ENCODE data around the gene CSGALNACT2. TPM values are rescaled to one million over a fixed set of nuclear protein-coding genes. Genes with fewer than 3 reads are reported as not detected.

The CSGALNACT2 gene
- total RNA-seq, 1 donor from 2014 or later: 7.1 TPM

DNA sequence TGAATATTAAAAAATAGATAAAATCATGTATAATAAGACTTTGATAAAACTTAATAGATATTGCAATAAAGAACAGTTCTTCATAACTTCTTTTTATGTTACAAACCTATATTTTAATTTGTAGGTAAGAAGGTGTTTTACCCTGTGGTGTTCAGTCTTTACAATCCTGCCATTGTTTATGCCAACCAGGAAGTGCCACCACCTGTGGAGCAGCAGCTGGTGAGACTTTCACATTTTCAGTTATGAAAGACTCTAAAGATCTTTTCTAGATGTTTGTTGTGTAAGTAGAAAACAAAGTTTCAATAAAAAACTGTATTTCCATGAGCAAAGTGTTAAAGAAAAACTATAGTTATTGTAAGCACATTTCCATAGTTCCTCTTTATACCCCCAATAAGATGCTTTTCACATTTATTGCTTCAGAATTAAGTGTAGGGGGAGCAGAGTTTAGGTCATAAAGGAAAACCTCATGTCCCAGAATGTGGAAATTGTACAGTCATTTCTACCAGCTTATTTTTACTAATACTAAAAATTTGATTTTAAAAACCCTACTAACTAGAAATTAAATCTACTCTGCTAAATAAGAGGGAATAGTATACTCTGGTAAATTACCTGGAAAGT lies 28.7 kb downstream of the CSGALNACT2 start:
- no peaks in the 10 kb centered on the region for H3K4me1 ChIP-seq
- TF ChIP-seq, protein P1, sequence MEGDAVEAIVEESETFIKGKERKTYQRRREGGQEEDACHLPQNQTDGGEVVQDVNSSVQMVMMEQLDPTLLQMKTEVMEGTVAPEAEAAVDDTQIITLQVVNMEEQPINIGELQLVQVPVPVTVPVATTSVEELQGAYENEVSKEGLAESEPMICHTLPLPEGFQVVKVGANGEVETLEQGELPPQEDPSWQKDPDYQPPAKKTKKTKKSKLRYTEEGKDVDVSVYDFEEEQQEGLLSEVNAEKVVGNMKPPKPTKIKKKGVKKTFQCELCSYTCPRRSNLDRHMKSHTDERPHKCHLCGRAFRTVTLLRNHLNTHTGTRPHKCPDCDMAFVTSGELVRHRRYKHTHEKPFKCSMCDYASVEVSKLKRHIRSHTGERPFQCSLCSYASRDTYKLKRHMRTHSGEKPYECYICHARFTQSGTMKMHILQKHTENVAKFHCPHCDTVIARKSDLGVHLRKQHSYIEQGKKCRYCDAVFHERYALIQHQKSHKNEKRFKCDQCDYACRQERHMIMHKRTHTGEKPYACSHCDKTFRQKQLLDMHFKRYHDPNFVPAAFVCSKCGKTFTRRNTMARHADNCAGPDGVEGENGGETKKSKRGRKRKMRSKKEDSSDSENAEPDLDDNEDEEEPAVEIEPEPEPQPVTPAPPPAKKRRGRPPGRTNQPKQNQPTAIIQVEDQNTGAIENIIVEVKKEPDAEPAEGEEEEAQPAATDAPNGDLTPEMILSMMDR (IDR thresholded peaks at IDR 0.05; ENCODE audit: borderline replicate concordance): no peak
- no peaks in the 10 kb centered on the region for H3K9me3 ChIP-seq (replicated peaks)
- no peak overlapping the region for H3K4me3 ChIP-seq
- intact Hi-C loops (cut with micrococcal nuclease): no loop called here
- DNase-seq: no peak
- peaks cover 48% of the 10 kb centered on the region for H3K36me3 ChIP-seq
- H3K27me3 ChIP-seq (ENCODE audit: low read depth): no peaks in the 10 kb centered on the region
- H3K27ac ChIP-seq (replicated peaks): no peak overlapping the region

DNA sequence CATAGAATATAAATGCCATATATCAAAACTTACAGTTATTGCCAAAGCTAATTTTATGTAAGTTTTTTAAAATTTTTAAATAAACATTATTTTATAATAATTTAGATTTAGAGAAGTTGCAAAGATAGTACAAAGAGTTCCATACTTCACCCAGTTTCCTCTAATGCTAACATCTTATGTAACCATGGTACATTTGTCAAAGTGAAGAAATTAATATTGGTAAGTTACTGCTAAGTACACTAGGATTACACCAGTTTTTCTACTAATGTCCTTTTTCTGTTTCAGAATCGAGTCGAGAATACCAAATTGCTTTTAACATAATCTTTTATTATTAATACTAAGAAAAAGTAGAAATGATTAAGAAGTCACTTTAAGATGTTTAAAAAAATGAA lies 29.2 kb downstream of the CSGALNACT2 start:
- H3K36me3 ChIP-seq: peaks cover 48% of the 10 kb centered on the region

DNA sequence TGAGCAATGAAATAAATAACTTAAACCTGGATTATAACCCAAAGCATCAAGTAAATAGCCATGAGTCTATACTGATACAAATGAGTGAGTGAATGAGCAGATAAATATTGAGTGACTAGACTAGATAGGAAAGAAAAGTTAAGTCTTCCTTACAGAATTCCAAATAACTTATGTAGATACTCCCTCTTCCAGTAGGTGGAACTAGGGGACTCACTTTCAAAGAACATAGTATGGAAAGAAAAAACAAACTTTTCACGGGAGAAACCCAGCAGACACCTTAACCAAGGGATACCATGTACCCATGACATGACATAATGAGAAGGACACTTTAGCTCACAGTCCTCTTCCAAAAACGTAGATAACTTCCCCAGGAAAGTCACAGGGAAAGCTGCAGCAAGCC lies 32.2 kb downstream of the CSGALNACT2 start:
- TF ChIP-seq, protein P1 (IDR thresholded peaks at IDR 0.05; ENCODE audit: borderline replicate concordance): no peak
- peaks cover 16% of the 10 kb centered on the region for H3K4me1 ChIP-seq
- DNase-seq: no peak
- no peaks in the 10 kb centered on the region for H3K9me3 ChIP-seq (replicated peaks)
- H3K4me3 ChIP-seq: no peak overlapping the region
- peaks cover 38% of the 10 kb centered on the region for H3K36me3 ChIP-seq
- intact Hi-C loops (cut with micrococcal nuclease): no loop called here
- no peak overlapping the region for H3K27ac ChIP-seq (replicated peaks)
- no peaks in the 10 kb centered on the region for H3K27me3 ChIP-seq (ENCODE audit: low read depth)

More for the DNA sequence above, 29.2 kb downstream of the CSGALNACT2 start:
- H3K27ac ChIP-seq (replicated peaks): no peak overlapping the region
- intact Hi-C loops (cut with micrococcal nuclease): no loop called here
- H3K4me1 ChIP-seq: peaks cover under 1% of the 10 kb centered on the region
- H3K9me3 ChIP-seq (replicated peaks): no peaks in the 10 kb centered on the region
- H3K27me3 ChIP-seq (ENCODE audit: low read depth): no peaks in the 10 kb centered on the region
- TF ChIP-seq, protein P1 (IDR thresholded peaks at IDR 0.05; ENCODE audit: borderline replicate concordance): no peak
- no peak overlapping the region for H3K4me3 ChIP-seq
- DNase-seq: no peak

DNA sequence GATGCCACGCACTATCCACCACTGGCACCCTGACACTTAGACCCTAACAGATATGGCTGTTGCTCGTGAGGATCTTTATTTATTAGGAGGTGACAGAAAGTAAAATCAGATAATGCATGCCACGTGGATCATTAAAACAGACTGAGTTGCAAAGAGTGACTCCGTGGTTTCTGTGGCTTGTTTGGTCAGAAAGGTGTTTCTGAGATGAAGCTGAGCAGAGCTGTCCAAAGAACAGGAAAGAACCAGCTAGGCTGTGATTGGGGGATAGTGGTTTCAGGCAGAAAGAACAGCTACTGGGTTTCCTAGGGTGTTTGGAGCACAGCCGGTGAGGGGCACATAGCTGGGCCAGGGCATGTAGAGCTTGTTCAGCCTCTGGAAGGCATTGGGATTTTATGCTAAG lies 34.4 kb downstream of the CSGALNACT2 start:
- Histone ChIP-seq H3K4me3 (no peak overlapping the region), H3K36me3 (peaks cover 51% of the 10 kb centered on the region), H3K27me3 (ENCODE audit: low read depth) (no peaks in the 10 kb centered on the region), H3K4me1 (peaks cover 16% of the 10 kb centered on the region), H3K27ac (replicated peaks) (no peak overlapping the region), H3K9me3 (replicated peaks) (peaks cover 4% of the 10 kb centered on the region)
- TF ChIP-seq, protein P1 (IDR thresholded peaks at IDR 0.05; ENCODE audit: borderline replicate concordance): no peak
- intact Hi-C loops (cut with micrococcal nuclease): no loop called here
- no peak for DNase-seq

DNA sequence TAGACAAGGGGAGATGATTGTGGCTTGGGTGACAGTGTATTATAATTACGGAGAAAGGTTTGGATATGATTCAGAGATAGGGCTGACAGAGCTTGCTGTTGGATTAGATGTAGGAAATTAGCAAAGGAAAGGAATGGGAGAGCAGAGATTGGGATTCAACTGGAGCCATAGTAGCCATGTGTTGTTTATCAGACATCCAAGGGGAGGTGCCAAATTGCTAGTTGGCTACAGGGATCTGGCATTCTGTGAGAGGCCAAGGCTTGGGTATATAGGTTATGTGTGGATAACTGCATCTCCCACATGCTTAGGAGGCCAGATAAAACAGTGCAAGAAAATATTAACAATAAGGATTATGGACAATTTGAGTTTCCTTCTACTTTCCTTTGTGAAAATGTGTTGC lies 34.9 kb downstream of the CSGALNACT2 start:
- H3K27me3 ChIP-seq (ENCODE audit: low read depth): no peaks in the 10 kb centered on the region
- intact Hi-C loops (cut with micrococcal nuclease): no loop called here
- peaks cover 16% of the 10 kb centered on the region for H3K4me1 ChIP-seq
- no peak overlapping the region for H3K4me3 ChIP-seq
- TF ChIP-seq, protein P1 (IDR thresholded peaks at IDR 0.05; ENCODE audit: borderline replicate concordance): no peak
- peaks cover 56% of the 10 kb centered on the region for H3K36me3 ChIP-seq
- H3K9me3 ChIP-seq (replicated peaks): peaks cover 8% of the 10 kb centered on the region
- no peak overlapping the region for H3K27ac ChIP-seq (replicated peaks)
- no peak for DNase-seq
